Glomerular endothelial cell (primary cell): ENCODE measurements around the gene FBXL4. TPM values are rescaled to one million over a fixed set of nuclear protein-coding genes. Genes with fewer than 3 reads are reported as not detected.
"Not testable (repeated sequence)": the region's sequence is repeated elsewhere in the genome, so short reads cannot be mapped to it uniquely, and the experiment has no call there.

ENCODE experiments used
- DNase-seq: peaks from one replicate; pipeline ENCODE4 v3.0.0-alpha.2; 2011; ENCODE audit warnings: low read depth, low spot score; ENCODE audit errors: extremely low read depth
- total RNA-seq: library from RNA; depleted of rRNA; stranded (reverse); fragments of >200 nt; gene quantifications from 2 replicates; pipeline ENCODE4 v1.2.3, GENCODE V29; 2015

FBXL4 gene
- total RNA-seq, 1 donor from 2014 or later: 11.2 TPM

GRCh38 chr6:98946266-98946878 is 1.4 kb downstream of the FBXL4 start:
- no peak for DNase-seq

GRCh38 chr6:98945311-98946115 is 2.2 kb downstream of the FBXL4 start:
- no peak for DNase-seq

GRCh38 chr6:98944598-98945081 is 3.1 kb downstream of the FBXL4 start:
- no peak for DNase-seq

GRCh38 chr6:98944168-98944567 is 3.6 kb downstream of the FBXL4 start:
- DNase-seq: no peak

- DNase-seq: no peak
Observed at GRCh38 chr6:98942263-98942803, 5.4 kb downstream of the FBXL4 start.

GRCh38 chr6:98941319-98941718 is 6.4 kb downstream of the FBXL4 start:
- DNase-seq: no peak

GRCh38 chr6:98937351-98937750 is 10.4 kb downstream of the FBXL4 start:
- no peak for DNase-seq

GRCh38 chr6:98932381-98932780 is 15.4 kb downstream of the FBXL4 start:
- no peak for DNase-seq

- DNase-seq: no peak
Observed at GRCh38 chr6:98931696-98932095, 16.1 kb downstream of the FBXL4 start.

- DNase-seq: no peak
Observed at GRCh38 chr6:98929498-98930060, 18.2 kb downstream of the FBXL4 start.

- DNase-seq: no peak
Observed at GRCh38 chr6:98928688-98929087, 19.1 kb downstream of the FBXL4 start.

- DNase-seq: no peak
Observed at GRCh38 chr6:98927534-98927933, 20.2 kb downstream of the FBXL4 start.

GRCh38 chr6:98925831-98926230 is 21.9 kb downstream of the FBXL4 start:
- no peak for DNase-seq

- DNase-seq: no peak
Observed at GRCh38 chr6:98924647-98925046, 23.1 kb downstream of the FBXL4 start.

- no peak for DNase-seq
Observed at GRCh38 chr6:98920904-98921431, 26.8 kb downstream of the FBXL4 start.

- DNase-seq: not testable (repeated sequence)
Observed at GRCh38 chr6:98910946-98911345, 36.8 kb downstream of the FBXL4 start.

GRCh38 chr6:98909236-98909635 is 38.5 kb downstream of the FBXL4 start:
- DNase-seq: no peak

GRCh38 chr6:98906342-98906741 is 41.4 kb downstream of the FBXL4 start:
- not testable (repeated sequence) for DNase-seq

GRCh38 chr6:98905759-98906158 is 42.0 kb downstream of the FBXL4 start:
- no peak for DNase-seq

GRCh38 chr6:98904096-98904495 is 43.6 kb downstream of the FBXL4 start:
- DNase-seq: no peak

GRCh38 chr6:98900706-98901105 is 47.0 kb downstream of the FBXL4 start:
- no peak for DNase-seq
